H9 (cell line): ENCODE measurements around the gene JUNB. TPM values are rescaled to one million over a fixed set of nuclear protein-coding genes. Genes with fewer than 3 reads are reported as not detected.
A peak's percentile ranks its signal among the peaks of the same experiment; 100 is the strongest.

Experiments used
- DNase-seq: peaks from one replicate; pipeline ENCODE4 v3.0.0-alpha.2; 2017
- H2AFZ ChIP-seq: one replicate; pipeline ENCODE4 v1.6.1; 2013; ENCODE audit warnings: mild to moderate bottlenecking, low read length, control low read depth, moderate library complexity
- H2AK5ac ChIP-seq: 2 replicates; pipeline ENCODE4 v1.6.1; 2013; ENCODE audit warnings: low read length, control low read depth, mixed read lengths; ENCODE audit not compliant: insufficient read length
- H2BK120ac ChIP-seq: one replicate; pipeline ENCODE4 v1.6.1; 2013; ENCODE audit warnings: low read depth, mild to moderate bottlenecking, low read length, control low read depth, inconsistent platforms; ENCODE audit not compliant: poor library complexity, severe bottlenecking
- H2BK12ac ChIP-seq: 2 replicates; pipeline ENCODE4 v1.6.1; 2013; ENCODE audit warnings: low read length, control low read depth, mixed read lengths, low read depth; ENCODE audit not compliant: insufficient read length
- H2BK15ac ChIP-seq: 2 replicates; pipeline ENCODE4 v1.6.1; 2013; ENCODE audit warnings: low read depth, low read length, control low read depth
- H2BK20ac ChIP-seq: one replicate; pipeline ENCODE4 v1.6.1; 2013; ENCODE audit warnings: low read depth, mild to moderate bottlenecking, low read length, control low read depth, inconsistent platforms; ENCODE audit not compliant: poor library complexity, severe bottlenecking
- H2BK5ac ChIP-seq: 2 replicates; pipeline ENCODE4 v1.6.1; 2013; ENCODE audit warnings: low read length, control low read depth, mixed read lengths; ENCODE audit not compliant: insufficient read length
- H3K14ac ChIP-seq: 2 replicates; pipeline ENCODE4 v1.6.1; 2013; ENCODE audit warnings: low read length, control low read depth; ENCODE audit not compliant: insufficient read depth
- H3K18ac ChIP-seq: 2 replicates; pipeline ENCODE4 v1.6.1; 2013; ENCODE audit warnings: low read depth, mild to moderate bottlenecking, mixed read lengths, low read length, control low read depth; ENCODE audit not compliant: insufficient read length
- H3K23ac ChIP-seq: 2 replicates; pipeline ENCODE4 v1.6.1; 2013; ENCODE audit warnings: low read length, control low read depth, mixed read lengths, low read depth; ENCODE audit not compliant: insufficient read length
- H3K23me2 ChIP-seq: 2 replicates; pipeline ENCODE4 v1.6.1; 2013; ENCODE audit warnings: low read depth, mild to moderate bottlenecking, mixed read lengths, low read length, control low read depth; ENCODE audit not compliant: insufficient read length, poor library complexity, severe bottlenecking
- H3K27ac ChIP-seq: 2 replicates; pipeline ENCODE4 v1.5.1; 2013; ENCODE audit warnings: low read length, control low read depth, mixed read lengths, low read depth; ENCODE audit not compliant: insufficient read length
- H3K27me3 ChIP-seq: 2 replicates; pipeline ENCODE4 v1.6.1; 2013; ENCODE audit warnings: low read length, control low read depth, inconsistent platforms; ENCODE audit not compliant: insufficient read depth
- H3K4ac ChIP-seq: 2 replicates; pipeline ENCODE4 v1.6.1; 2013; ENCODE audit warnings: low read depth, mild to moderate bottlenecking, control low read depth, inconsistent platforms, low read length, moderate library complexity
- H3K4me1 ChIP-seq: 2 replicates; pipeline ENCODE4 v1.6.1; 2013; ENCODE audit warnings: low read length, control low read depth, inconsistent platforms; ENCODE audit not compliant: insufficient read depth
- H3K4me2 ChIP-seq: 2 replicates; pipeline ENCODE4 v1.6.1; 2013; ENCODE audit warnings: low read length, control low read depth, mixed read lengths; ENCODE audit not compliant: insufficient read length, insufficient read depth
- H3K56ac ChIP-seq: 2 replicates; pipeline ENCODE4 v1.6.1; 2013; ENCODE audit warnings: low read depth, mild to moderate bottlenecking, mixed read lengths, low read length, control low read depth; ENCODE audit not compliant: insufficient read length
- H3K79me1 ChIP-seq: 2 replicates; pipeline ENCODE4 v1.6.1; 2013; ENCODE audit warnings: low read depth, mild to moderate bottlenecking, moderate library complexity, low read length, control low read depth, inconsistent platforms; ENCODE audit not compliant: insufficient read depth, poor library complexity, severe bottlenecking
- H3K79me2 ChIP-seq: 2 replicates; pipeline ENCODE4 v1.6.1; 2013; ENCODE audit warnings: low read length, control low read depth, inconsistent platforms; ENCODE audit not compliant: insufficient read depth
- H3K9ac ChIP-seq: 2 replicates; pipeline ENCODE4 v1.6.1; 2013; ENCODE audit warnings: low read length, control low read depth, mixed read lengths; ENCODE audit not compliant: insufficient read length; ENCODE audit errors: extremely low read depth
- H3K9me3 ChIP-seq: one replicate; pipeline ENCODE4 v1.6.1; 2013; ENCODE audit warnings: low read depth, low read length, inconsistent platforms; ENCODE audit not compliant: control insufficient read depth
- H3T11ph ChIP-seq: one replicate; pipeline ENCODE4 v1.6.1; 2013; ENCODE audit warnings: mild to moderate bottlenecking, low read length, control low read depth, inconsistent platforms
- H4K20me1 ChIP-seq: one replicate; pipeline ENCODE4 v1.6.1; 2013; ENCODE audit not compliant: control insufficient read depth, insufficient read length, insufficient read depth
- H4K5ac ChIP-seq: 2 replicates; pipeline ENCODE4 v1.6.1; 2013; ENCODE audit warnings: low read depth, mild to moderate bottlenecking, mixed read lengths, low read length, control low read depth; ENCODE audit not compliant: insufficient read length
- H4K8ac ChIP-seq: replicated peaks from 2 replicates; pipeline ENCODE4 v1.6.1; 2013; ENCODE audit warnings: low read length, control low read depth, mixed read lengths, low read depth; ENCODE audit not compliant: insufficient read length
- H4K91ac ChIP-seq: 2 replicates; pipeline ENCODE4 v1.6.1; 2013; ENCODE audit warnings: low read depth, mild to moderate bottlenecking, moderate library complexity, mixed read lengths, low read length, control low read depth; ENCODE audit not compliant: insufficient read length
- H3K27ac Mint-ChIP-seq, 3 experiments: 2 replicates in 2 of 3; 3 replicates in 1 of 3; pipeline ENCODE4 v1.8.0; 2020 to 2021; ENCODE audit warnings: mixed read lengths in 3 of 3, mild to moderate bottlenecking in 1 of 3, moderate library complexity in 1 of 3
- H3K27me3 Mint-ChIP-seq: 2 replicates; pipeline ENCODE4 v1.8.0; 2021; ENCODE audit warnings: low read depth, mild to moderate bottlenecking, moderate library complexity, mixed read lengths
- H3K36me3 Mint-ChIP-seq, 3 experiments: 2 replicates in 2 of 3; 3 replicates in 1 of 3; pipeline ENCODE4 v1.8.0; 2020 to 2021; ENCODE audit warnings: low read depth in 3 of 3, mixed read lengths in 3 of 3; ENCODE audit not compliant: insufficient read depth in 1 of 3
- H3K4me1 Mint-ChIP-seq, 2 experiments: 2 replicates each; pipeline ENCODE4 v1.8.0; 2020; ENCODE audit warnings: mixed read lengths in 2 of 2
- H3K4me3 Mint-ChIP-seq, 2 experiments: 2 replicates in 1 of 2; 3 replicates in 1 of 2; pipeline ENCODE4 v1.8.0; 2020 to 2021; ENCODE audit warnings: mild to moderate bottlenecking in 2 of 2, mixed read lengths in 2 of 2, moderate library complexity in 1 of 2
- H3K9me3 Mint-ChIP-seq, 2 experiments: 2 replicates in 1 of 2; 3 replicates in 1 of 2; pipeline ENCODE4 v1.8.0; 2020; ENCODE audit warnings: mild to moderate bottlenecking in 2 of 2, mixed read lengths in 2 of 2, moderate library complexity in 1 of 2
- whole genome bisulfite sequencing: extraction: QIAGEN DNeasy Blood & Tissue Kit; methylation state at CpG from one replicate; pipeline ENCODE4 v1.1.7; 2013; ENCODE audit warnings: missing lambda C conversion rate, low lambda C conversion rate, mixed read lengths; ENCODE audit not compliant: insufficient read length; ENCODE audit errors: extremely low coverage; 5-methylcytosine and 5-hydroxymethylcytosine counted together
- total RNA-seq: library from RNA; stranded (reverse); gene quantifications from 2 replicates; pipeline ENCODE4 v1.2.1, GENCODE V29; 2021
- TF ChIP-seq, protein P1 (sequence below): fragments of 200-600 bp; sonication (generic); conservative IDR thresholded peaks from 3 replicates; pipeline ENCODE4 v1.8.0; 2021; ENCODE audit warnings: antibody characterized with exemption, mild to moderate bottlenecking

The JUNB gene
- total RNA-seq, 1 experiment from 2014 or later = 15.9 TPM

DNA sequence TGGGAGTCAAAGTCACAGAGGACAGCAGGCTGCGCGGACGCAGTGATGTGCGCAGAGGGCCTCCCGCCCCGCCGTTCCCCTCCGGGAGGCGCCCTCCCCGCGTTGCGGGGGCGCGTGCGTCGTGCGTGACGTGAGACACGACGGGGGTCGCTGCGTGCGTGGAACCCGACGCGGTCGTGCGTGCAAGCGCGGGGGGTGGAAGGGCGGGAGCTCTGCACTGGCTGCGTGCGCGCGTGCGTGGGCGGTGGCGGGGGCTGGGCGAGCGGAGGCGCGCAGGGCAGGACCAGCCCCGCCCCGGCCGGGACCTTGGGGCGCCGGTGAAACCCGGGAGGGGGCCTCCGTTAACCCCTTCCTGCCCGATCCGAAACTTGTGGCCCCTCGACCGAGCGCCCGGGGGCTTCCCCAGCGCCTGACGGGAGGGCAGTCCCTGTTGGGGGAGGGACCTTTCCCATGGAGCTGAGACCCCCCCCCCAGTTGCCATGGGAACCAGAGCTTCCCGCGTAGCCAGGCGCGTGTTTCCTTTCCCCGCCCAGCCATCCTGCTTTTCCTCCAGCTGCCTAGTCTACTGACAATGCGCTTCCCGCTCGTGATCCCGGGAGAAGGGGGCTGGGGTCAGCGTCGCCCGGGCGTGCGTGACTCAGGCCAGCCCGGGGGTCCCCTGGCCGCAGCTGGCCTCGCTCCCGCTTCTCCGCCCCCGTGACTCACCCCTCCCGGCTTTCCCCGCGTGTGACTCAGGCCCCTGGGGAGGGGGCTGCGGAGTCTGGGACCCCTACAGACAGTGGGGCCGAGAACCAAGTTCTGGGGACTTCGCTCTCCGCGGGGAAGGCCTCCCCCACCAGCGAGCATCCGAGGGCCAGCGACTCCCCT lies 8.6 kb upstream of the JUNB start:
- Histone ChIP-seq H3K23me2 (peaks cover 22% of the 10 kb centered on the region), H3K27me3 (no peaks in the 10 kb centered on the region), H3K4ac (no peak overlapping the region), H4K5ac (peak overlapping the region; percentile 27), H4K8ac (no peak overlapping the region), H3K56ac (no peak overlapping the region), H3K18ac (peak overlapping the region; percentile 64), H3K23ac (no peak overlapping the region), H2BK20ac (no peak overlapping the region), H2BK15ac (no peak overlapping the region), H4K91ac (no peak overlapping the region), H2BK12ac (no peak overlapping the region), H3K9me3 (no peaks in the 10 kb centered on the region), H4K20me1 (no peaks in the 10 kb centered on the region), H3K4me1 (peaks cover 4% of the 10 kb centered on the region), H3K27ac (no peak overlapping the region), H2AK5ac (no peak overlapping the region), H2BK5ac (no peak overlapping the region), H2BK120ac (no peak overlapping the region), H3K9ac (no peak overlapping the region), H3K79me1 (no peaks in the 10 kb centered on the region), H3K14ac (peak overlapping the region; percentile 72), H3K4me2 (peak overlapping the region; percentile 71), H3T11ph (no peak overlapping the region), H3K79me2 (no peaks in the 10 kb centered on the region), H2AFZ (no peak overlapping the region)
- Mint-ChIP-seq H3K27ac (no peak overlapping the region), H3K4me3 (peak overlapping the region; percentile 63 to 85), H3K9me3 (no peaks in the 10 kb centered on the region), H3K4me1 (peaks cover 19 to 22% of the 10 kb centered on the region in 2 experiments), H3K27me3 (no peaks in the 10 kb centered on the region; the same call in 1 of the 2 replicates), H3K36me3 (no peaks in the 10 kb centered on the region)
- TF ChIP-seq, protein P1, sequence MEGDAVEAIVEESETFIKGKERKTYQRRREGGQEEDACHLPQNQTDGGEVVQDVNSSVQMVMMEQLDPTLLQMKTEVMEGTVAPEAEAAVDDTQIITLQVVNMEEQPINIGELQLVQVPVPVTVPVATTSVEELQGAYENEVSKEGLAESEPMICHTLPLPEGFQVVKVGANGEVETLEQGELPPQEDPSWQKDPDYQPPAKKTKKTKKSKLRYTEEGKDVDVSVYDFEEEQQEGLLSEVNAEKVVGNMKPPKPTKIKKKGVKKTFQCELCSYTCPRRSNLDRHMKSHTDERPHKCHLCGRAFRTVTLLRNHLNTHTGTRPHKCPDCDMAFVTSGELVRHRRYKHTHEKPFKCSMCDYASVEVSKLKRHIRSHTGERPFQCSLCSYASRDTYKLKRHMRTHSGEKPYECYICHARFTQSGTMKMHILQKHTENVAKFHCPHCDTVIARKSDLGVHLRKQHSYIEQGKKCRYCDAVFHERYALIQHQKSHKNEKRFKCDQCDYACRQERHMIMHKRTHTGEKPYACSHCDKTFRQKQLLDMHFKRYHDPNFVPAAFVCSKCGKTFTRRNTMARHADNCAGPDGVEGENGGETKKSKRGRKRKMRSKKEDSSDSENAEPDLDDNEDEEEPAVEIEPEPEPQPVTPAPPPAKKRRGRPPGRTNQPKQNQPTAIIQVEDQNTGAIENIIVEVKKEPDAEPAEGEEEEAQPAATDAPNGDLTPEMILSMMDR = 0 out of 3 replicates have a peak, but pooled peaks have one; percentile 11
- WGBS = no CpG with 5 or more reads among the region's 88 CpGs
- peak; percentile 56 for DNase-seq
